ENCODE data around the gene DHRS1. TPM values are rescaled to one million over a fixed set of nuclear protein-coding genes. Genes with fewer than 3 reads are reported as not detected.

Gene DHRS1
- total RNA-seq, 1 experiment from 2014 or later = 41.4 TPM

- Histone ChIP-seq H3K27ac (no peak overlapping the region), H4K20me1 (ENCODE audit: insufficient read depth) (no peaks in the 10 kb centered on the region), H3K4me3 (no peak overlapping the region), H3K27me3 (ENCODE audit: insufficient read depth, low read depth) (no peaks in the 10 kb centered on the region), H3K79me2 (ENCODE audit: low read depth) (peaks cover 27% of the 10 kb centered on the region), H3F3A (ENCODE audit: insufficient read depth, low read depth) (no peaks in the 10 kb centered on the region), H3K4me1 (replicated peaks; ENCODE audit: insufficient read depth) (peaks cover 16% of the 10 kb centered on the region), H3K9me2 (ENCODE audit: insufficient read depth) (no peaks in the 10 kb centered on the region), H3K36me3 (ENCODE audit: low read depth) (no peaks in the 10 kb centered on the region), H3K4me2 (no peak overlapping the region), H3K9me3 (ENCODE audit: insufficient read depth, low read depth) (no peaks in the 10 kb centered on the region), H2AFZ (no peak overlapping the region)
- intact Hi-C loops (cut with micrococcal nuclease; ENCODE audit: unreplicated experiment) = loop anchor here (1.0 kb wide), 2 partner anchors 53 to 238 kb away; no protein-coding TSS in a partner anchor
- BruUV-seq (replicated peaks) = no TSS peak
- ChIA-PET CTCF (interaction anchor here (0.6 to 1.9 kb wide), 2 partner anchors 54 to 81 kb away, joined by 3 to 16 read pairs; partner anchors contain the start of genes MDP1 and TINF2), POLR2A (ENCODE audit: unreplicated experiment) (interaction anchor here (0.6 kb wide), 1 partner anchor 238 kb away, joined by 3 read pairs; no protein-coding TSS in a partner anchor)
- TF ChIP-seq EZH2 (IDR thresholded peaks at IDR 0.05; ENCODE audit: low read depth) (no peak), CTCF (conservative IDR thresholded peaks at IDR 0.05) (peak; percentile 73)
- peak; percentile 43 to 58 for DNase-seq
Observed at GRCh38 chr14:24296341-24297157, 3.0 kb downstream of the DHRS1 start.

GRCh38 chr14:24293525-24293924 lies 6.1 kb downstream of the DHRS1 start:
- CTCF ChIA-PET = no interaction called here
- Histone ChIP-seq H3K9me2 (ENCODE audit: insufficient read depth) (no peaks in the 10 kb centered on the region), H3K27ac (no peak overlapping the region), H3K27me3 (ENCODE audit: insufficient read depth, low read depth) (no peaks in the 10 kb centered on the region), H4K20me1 (ENCODE audit: insufficient read depth) (no peaks in the 10 kb centered on the region), H2AFZ (no peak overlapping the region), H3K9me3 (ENCODE audit: insufficient read depth, low read depth) (no peaks in the 10 kb centered on the region), H3K79me2 (ENCODE audit: low read depth) (peaks cover 3% of the 10 kb centered on the region; the same call in 1 of the 2 replicates), H3K36me3 (ENCODE audit: low read depth) (no peaks in the 10 kb centered on the region), H3K4me2 (no peak overlapping the region), H3K4me3 (no peak overlapping the region), H3K4me1 (replicated peaks; ENCODE audit: insufficient read depth) (peaks cover 4% of the 10 kb centered on the region), H3F3A (ENCODE audit: insufficient read depth, low read depth) (no peaks in the 10 kb centered on the region)
- intact Hi-C loops (cut with micrococcal nuclease; ENCODE audit: unreplicated experiment) = no loop called here
- DNase-seq = no peak
- TF ChIP-seq EZH2 (IDR thresholded peaks at IDR 0.05; ENCODE audit: low read depth) (no peak), CTCF (conservative IDR thresholded peaks at IDR 0.05) (no peak)
- no TSS peak for BruUV-seq (replicated peaks)
- POLR2A ChIA-PET (ENCODE audit: unreplicated experiment) = no interaction called here

GRCh38 chr14:24292118-24292807 lies 7.3 kb downstream of the DHRS1 start:
- Histone ChIP-seq H4K20me1 (ENCODE audit: insufficient read depth) (no peaks in the 10 kb centered on the region), H3K27me3 (ENCODE audit: insufficient read depth, low read depth) (no peaks in the 10 kb centered on the region), H3F3A (ENCODE audit: insufficient read depth, low read depth) (no peaks in the 10 kb centered on the region), H3K36me3 (ENCODE audit: low read depth) (no peaks in the 10 kb centered on the region), H2AFZ (no peak overlapping the region), H3K4me3 (no peak overlapping the region), H3K9me2 (ENCODE audit: insufficient read depth) (no peaks in the 10 kb centered on the region), H3K79me2 (ENCODE audit: low read depth) (no peaks in the 10 kb centered on the region), H3K27ac (no peak overlapping the region), H3K4me2 (no peak overlapping the region), H3K9me3 (ENCODE audit: insufficient read depth, low read depth) (no peaks in the 10 kb centered on the region), H3K4me1 (replicated peaks; ENCODE audit: insufficient read depth) (no peaks in the 10 kb centered on the region)
- TF ChIP-seq EZH2 (IDR thresholded peaks at IDR 0.05; ENCODE audit: low read depth) (no peak), CTCF (conservative IDR thresholded peaks at IDR 0.05) (no peak)
- no TSS peak for BruUV-seq (replicated peaks)
- ChIA-PET POLR2A (ENCODE audit: unreplicated experiment) (interaction anchor here (0.5 kb wide), 1 partner anchor 45 kb away, joined by 3 read pairs; no protein-coding TSS in a partner anchor), CTCF (no interaction called here)
- intact Hi-C loops (cut with micrococcal nuclease; ENCODE audit: unreplicated experiment) = no loop called here
- no peak for DNase-seq

All from PC-9 (cell line).